Peyer's patch (tissue), 4 donors: ENCODE results near the gene KDM8. TPM values are rescaled to one million over a fixed set of nuclear protein-coding genes. Genes with fewer than 3 reads are reported as not detected.

Experiments used
- DNase-seq, 3 donors: peaks; one replicate each; pipeline ENCODE4 v3.0.0-alpha.2; 2017 to 2019
- H3K27ac ChIP-seq, 4 donors: fragments of 200-600 bp; sonication (generic); one replicate each; pipeline ENCODE4 v1.5.1; 2016 to 2019
- H3K27me3 ChIP-seq, 2 donors: fragments of 200-600 bp; sonication (generic); one replicate each; pipeline ENCODE4 v1.5.1; 2019
- H3K36me3 ChIP-seq, 3 donors: fragments of 200-600 bp; sonication (generic); one replicate each; pipeline ENCODE4 v1.5.1; 2016 to 2019
- H3K4me1 ChIP-seq, 4 donors: fragments of 200-600 bp; sonication (generic); one replicate each; pipeline ENCODE4 v1.5.1; 2016 to 2019
- H3K4me3 ChIP-seq, 4 donors: fragments of 200-600 bp; sonication (generic); 1 replicate in 3 of 4; 2 replicates in 1 of 4; pipeline ENCODE4 v1.5.1; 2016 to 2019; ENCODE audit warnings: mild to moderate bottlenecking in 1 of 4
- H3K9me3 ChIP-seq, 4 donors: fragments of 200-600 bp; sonication (generic); one replicate each; pipeline ENCODE4 v1.5.1; 2016 to 2019; ENCODE audit warnings: mild to moderate bottlenecking in 1 of 4
- CTCF ChIP-seq, 6 experiments: fragments of 450-650 bp in 4 of 6; fragments of 200-600 bp in 2 of 6; sonication (generic) in 1 of 6; IDR thresholded peaks; one replicate each; pipeline ENCODE4 v1.5.1; 2017 to 2019; ENCODE audit warnings: antibody characterized with exemption in 6 of 6, mild to moderate bottlenecking in 3 of 6, moderate library complexity in 1 of 6
- POLR2A ChIP-seq, 2 donors: fragments of 450-650 bp; IDR thresholded peaks; one replicate each; pipeline ENCODE4 v1.5.1; 2017; ENCODE audit warnings: antibody characterized with exemption in 2 of 2, mild to moderate bottlenecking in 2 of 2, moderate library complexity in 2 of 2
- total RNA-seq, 4 donors: library from RNA; depleted of rRNA; stranded (reverse); fragments of >200 nt; gene quantifications; one replicate each; pipeline ENCODE4 v1.1.0, GENCODE V29; 2016

The KDM8 gene
- total RNA-seq, 4 donors from 2014 or later = 22.3 to 130 (median 40.9) TPM

DNA sequence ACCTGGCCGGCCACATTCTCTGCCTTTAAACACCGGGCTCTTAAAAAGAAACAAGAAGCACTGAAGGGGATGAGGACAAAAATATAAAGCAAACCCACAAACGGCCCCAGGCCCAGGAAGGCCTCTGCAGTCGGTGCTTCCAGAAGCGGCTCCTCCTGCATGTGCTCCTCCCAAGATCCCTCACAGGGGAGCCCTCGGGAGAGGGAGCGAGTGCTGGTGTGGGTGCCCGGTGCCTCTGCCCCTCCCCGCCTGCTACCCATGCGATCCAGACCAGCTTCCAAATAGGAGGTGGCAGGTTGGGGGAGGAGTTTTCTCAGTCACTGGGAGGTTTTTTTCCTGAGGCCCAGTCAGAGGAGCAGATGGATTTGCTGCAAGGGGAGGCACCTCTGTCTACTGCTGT lies 15.8 kb downstream of the KDM8 start:
- no peaks in the 10 kb centered on the region for H3K9me3 ChIP-seq
- peaks cover 0 to 24% (median 0%) of the 10 kb centered on the region in 3 donors for H3K36me3 ChIP-seq
- no peak for TF ChIP-seq CTCF (IDR thresholded peaks at IDR 0.05)
- TF ChIP-seq POLR2A (IDR thresholded peaks at IDR 0.05) = no peak
- no peak overlapping the region for H3K4me3 ChIP-seq
- no peaks in the 10 kb centered on the region for H3K27me3 ChIP-seq
- H3K4me1 ChIP-seq = peaks cover 0 to 11% (median 0%) of the 10 kb centered on the region in 4 donors
- no peak overlapping the region for H3K27ac ChIP-seq
- DNase-seq = no peak

- Histone ChIP-seq H3K9me3 (no peaks in the 10 kb centered on the region), H3K4me3 (no peak overlapping the region), H3K27me3 (no peaks in the 10 kb centered on the region), H3K4me1 (peaks cover 0 to 11% (median 0%) of the 10 kb centered on the region in 4 donors), H3K27ac (no peak overlapping the region), H3K36me3 (peaks cover 0 to 31% (median 0%) of the 10 kb centered on the region in 3 donors)
- DNase-seq = no peak
- TF ChIP-seq CTCF (IDR thresholded peaks at IDR 0.05) (no peak), POLR2A (IDR thresholded peaks at IDR 0.05) (no peak)
These were observed 16.8 kb downstream of the KDM8 start for GRCh38 chr16:27220120-27220519.

DNA sequence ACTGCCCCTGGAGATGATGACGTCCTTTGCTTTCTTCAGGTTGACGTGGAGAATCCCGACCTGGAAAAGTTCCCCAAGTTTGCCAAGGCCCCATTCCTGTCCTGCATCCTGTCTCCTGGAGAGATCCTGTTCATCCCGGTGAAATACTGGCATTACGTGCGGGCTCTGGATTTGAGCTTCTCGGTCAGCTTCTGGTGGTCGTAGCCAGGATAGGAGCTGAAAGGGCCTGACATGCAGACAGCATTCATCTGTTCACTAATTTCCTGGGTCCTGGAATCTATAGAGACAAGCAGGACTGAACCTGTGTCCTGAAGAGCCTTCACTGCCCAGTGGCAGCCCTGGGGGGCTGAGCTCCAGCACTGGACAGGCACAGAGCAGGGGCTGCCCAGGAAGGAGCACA lies 17.2 kb downstream of the KDM8 start:
- Histone ChIP-seq H3K27me3 (no peaks in the 10 kb centered on the region), H3K4me3 (no peak overlapping the region), H3K36me3 (peaks cover 0 to 31% (median 0%) of the 10 kb centered on the region in 3 donors), H3K9me3 (no peaks in the 10 kb centered on the region), H3K4me1 (peaks cover 0 to 15% (median 0%) of the 10 kb centered on the region in 4 donors), H3K27ac (no peak overlapping the region)
- TF ChIP-seq POLR2A (IDR thresholded peaks at IDR 0.05) (no peak), CTCF (IDR thresholded peaks at IDR 0.05) (no peak)
- DNase-seq = no peak

DNA sequence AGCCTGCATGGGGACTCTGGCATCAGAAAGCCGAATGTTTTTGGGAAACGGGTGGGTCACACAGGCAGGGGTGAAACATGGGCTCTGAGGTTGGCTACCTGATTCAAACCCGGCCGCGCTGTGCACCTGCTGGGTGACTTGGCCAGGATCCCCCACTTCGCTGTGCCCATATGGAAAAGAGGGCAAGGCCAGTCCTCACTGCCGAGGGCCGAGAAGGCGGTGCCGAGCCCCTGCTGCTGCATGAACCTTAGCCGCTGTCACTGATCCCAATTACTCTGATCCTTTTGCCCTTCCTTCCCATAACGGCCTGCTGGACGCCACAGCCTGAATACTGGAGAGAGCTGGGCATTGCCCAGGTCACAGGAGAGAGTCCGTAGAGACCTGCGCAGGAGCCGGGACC lies 17.7 kb downstream of the KDM8 start:
- H3K9me3 ChIP-seq = no peaks in the 10 kb centered on the region
- H3K27me3 ChIP-seq = no peaks in the 10 kb centered on the region
- no peak overlapping the region for H3K4me3 ChIP-seq
- TF ChIP-seq POLR2A (IDR thresholded peaks at IDR 0.05) (no peak), CTCF (IDR thresholded peaks at IDR 0.05) (no peak)
- peaks cover 0 to 31% (median 0%) of the 10 kb centered on the region in 3 donors for H3K36me3 ChIP-seq
- no peak for DNase-seq
- peaks cover 0 to 18% (median 0%) of the 10 kb centered on the region in 4 donors for H3K4me1 ChIP-seq
- H3K27ac ChIP-seq = no peak overlapping the region

DNA sequence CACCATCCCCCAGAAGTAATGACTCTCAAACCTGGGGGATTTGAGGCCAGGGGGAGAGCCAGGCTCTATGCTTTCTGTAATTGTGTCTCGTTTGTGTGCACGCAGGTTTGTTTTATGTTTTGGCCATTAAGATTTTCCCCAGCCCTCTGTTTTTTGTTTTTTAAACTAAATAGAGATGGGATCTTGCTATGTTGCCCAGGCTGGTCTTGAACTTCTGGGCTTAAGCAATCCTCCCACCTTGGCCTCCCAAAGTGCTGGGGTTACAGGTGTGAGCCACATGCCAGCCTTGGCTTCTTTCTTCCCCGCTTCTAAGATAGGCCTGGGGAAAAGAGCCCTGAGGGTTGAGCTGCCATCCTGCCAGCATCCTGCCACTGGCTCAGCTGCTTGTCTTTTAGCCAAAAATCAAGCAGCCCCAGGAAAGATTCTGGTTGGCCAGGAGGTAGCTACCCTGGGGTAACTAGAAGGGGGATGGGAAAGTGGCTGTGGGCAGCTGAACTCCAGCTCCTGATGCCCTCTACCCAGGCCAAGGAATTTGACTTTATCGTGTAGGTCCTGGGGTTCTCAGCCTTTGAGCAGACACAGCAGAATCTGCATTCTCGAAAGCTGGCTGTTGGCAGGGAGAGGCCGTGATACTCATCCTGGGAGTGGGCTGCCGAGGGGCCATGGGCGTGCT lies 18.4 kb downstream of the KDM8 start:
- Histone ChIP-seq H3K36me3 (peaks cover 0 to 31% (median 0%) of the 10 kb centered on the region in 3 donors), H3K27me3 (no peaks in the 10 kb centered on the region), H3K4me1 (peaks cover 0 to 20% (median 0%) of the 10 kb centered on the region in 4 donors), H3K9me3 (no peaks in the 10 kb centered on the region), H3K27ac (peak overlapping the region in 2 of 4 donors; percentile 38 to 55), H3K4me3 (no peak overlapping the region)
- DNase-seq = no peak
- TF ChIP-seq POLR2A (IDR thresholded peaks at IDR 0.05) = no peak
- TF ChIP-seq CTCF (IDR thresholded peaks at IDR 0.05) = no peak
